GM12878 (cell line): Measurements from ENCODE around the gene ZNF581. TPM values are rescaled to one million over a fixed set of nuclear protein-coding genes. Genes with fewer than 3 reads are reported as not detected.

Source experiments
- ATAC-seq: fragments of 200-7000 bp; cut with Tn5 transposase; 3 replicates; pipeline ENCODE4 v1.9.1; 2020; ENCODE audit warnings: mild to moderate bottlenecking, moderate library complexity
- BruUV-seq: library from RNA; stranded (reverse); fragments of 400-500 nt; replicated peaks from 2 replicates; lab custom pipeline; 2021; lab: Mats Ljungman, UMichigan
- CTCF ChIA-PET: fragments of 300-600 bp; sonication (Branson Sonifier 250); formaldehyde crosslinking; extraction: SDS; loops from one replicate; lab custom pipeline; 2021; ENCODE audit warnings: inconsistent platforms; lab: Yijun Ruan, JAX
- POLR2A ChIA-PET: fragments of 350-600 bp; formaldehyde crosslinking; extraction: SDS; loops from one replicate; lab custom pipeline; 2021; ENCODE audit warnings: inconsistent platforms; lab: Charles Lee
- RAD21 ChIA-PET: fragments of 300-600 bp; sonication (Branson Sonifier 250); formaldehyde crosslinking; loops from one replicate; lab custom pipeline; 2023; ENCODE audit warnings: antibody characterized with exemption; ENCODE audit not compliant: unreplicated experiment; lab: Charles Lee
- SMC1A ChIA-PET: fragments of 300-600 bp; sonication (Branson Sonifier 250); formaldehyde crosslinking; loops from one replicate; lab custom pipeline; 2023; ENCODE audit not compliant: unreplicated experiment, uncharacterized antibody; lab: Charles Lee
- DNase-seq: peaks from one replicate; pipeline ENCODE4 v3.0.0-alpha.2; 2011; ENCODE audit warnings: low read depth, low spot score
- FAIRE-seq: peaks from 3 replicates; lab custom pipeline; 2011; peaks lifted over from hg19 to GRCh38; lab: Jason Lieb, UNC
- H2AFZ ChIP-seq: 2 replicates; pipeline ENCODE4 v1.6.0; 2011; ENCODE audit warnings: low read depth, low read length, control low read depth; ENCODE audit not compliant: control insufficient read depth
- H3K27ac ChIP-seq: 2 replicates; pipeline ENCODE4 v1.5.1; 2011; ENCODE audit warnings: control low read depth; ENCODE audit not compliant: control insufficient read depth, insufficient read depth
- H3K27me3 ChIP-seq, 2 experiments: replicated peaks in 1 of 2; 2 replicates each; pipeline versions ENCODE4 v1.6.0 to v1.6.1; 2011; ENCODE audit warnings: low read length in 1 of 2; ENCODE audit not compliant: control insufficient read depth in 2 of 2, insufficient read depth in 2 of 2
- H3K36me3 ChIP-seq, 2 experiments: 2 replicates each; pipeline ENCODE4 v1.5.1; 2011; ENCODE audit warnings: low read length in 1 of 2; ENCODE audit not compliant: control insufficient read depth in 2 of 2, insufficient read depth in 2 of 2
- H3K4me1 ChIP-seq: 2 replicates; pipeline ENCODE4 v1.6.1; 2011; ENCODE audit warnings: mild to moderate bottlenecking, low read length, moderate library complexity, mixed read lengths; ENCODE audit not compliant: control insufficient read depth, insufficient read depth
- H3K4me2 ChIP-seq: 2 replicates; pipeline ENCODE4 v1.6.0; 2011; ENCODE audit warnings: control low read depth; ENCODE audit not compliant: control insufficient read depth, insufficient read depth
- H3K4me3 ChIP-seq: fragments of 200-600 bp; sonication (generic); 2 replicates; pipeline ENCODE4 v1.5.1; 2016
- H3K79me2 ChIP-seq: 2 replicates; pipeline ENCODE4 v1.6.0; 2011; ENCODE audit warnings: low read length; ENCODE audit not compliant: control insufficient read depth, insufficient read depth
- H3K9ac ChIP-seq: 2 replicates; pipeline ENCODE4 v1.8.0; 2011; ENCODE audit warnings: low read length, control low read depth, mixed read lengths; ENCODE audit not compliant: control insufficient read depth, insufficient read depth
- H3K9me3 ChIP-seq: replicated peaks from 3 replicates; pipeline ENCODE4 v1.5.1; 2011; ENCODE audit warnings: mild to moderate bottlenecking, low read length; ENCODE audit not compliant: control insufficient read depth, insufficient read depth
- H4K20me1 ChIP-seq: 2 replicates; pipeline ENCODE4 v1.6.0; 2011; ENCODE audit not compliant: control insufficient read depth, insufficient read depth
- ATF7 ChIP-seq: fragments of 450-650 bp; IDR thresholded peaks from 2 replicates; pipeline ENCODE4 v1.6.1; 2016; ENCODE audit warnings: low read depth, mild to moderate bottlenecking
- E2F4 ChIP-seq: IDR thresholded peaks from 2 replicates; pipeline ENCODE4 v1.6.1; 2012; ENCODE audit warnings: low read depth, low read length, improper control_type of control experiment
- EP300 ChIP-seq, 2 experiments: fragments of 150-350 bp in 1 of 2; IDR thresholded peaks; 2 replicates each; pipeline ENCODE4 v1.6.1; 2011 to 2012; ENCODE audit warnings: low read depth in 2 of 2, low read length in 2 of 2, borderline replicate concordance in 1 of 2, improper control_type of control experiment in 1 of 2, inconsistent platforms in 1 of 2; ENCODE audit not compliant: control insufficient read depth in 1 of 2
- ESRRA ChIP-seq: IDR thresholded peaks from 2 replicates; pipeline ENCODE4 v1.6.1; 2012; ENCODE audit warnings: mild to moderate bottlenecking, low read length, improper control_type of control experiment
- FOXM1 ChIP-seq: IDR thresholded peaks from 2 replicates; pipeline ENCODE4 v1.6.1; 2012; ENCODE audit warnings: low read depth, mild to moderate bottlenecking, inconsistent platforms, low read length, moderate library complexity
- NR2F1 ChIP-seq: fragments of 450-650 bp; conservative IDR thresholded peaks from 2 replicates; pipeline ENCODE4 v1.6.1; 2017; ENCODE audit warnings: mild to moderate bottlenecking
- POU2F2 ChIP-seq: IDR thresholded peaks from 3 replicates; pipeline ENCODE4 v1.6.1; 2011; ENCODE audit warnings: low read depth, mild to moderate bottlenecking, low read length, borderline replicate concordance
- SPI1 ChIP-seq: IDR thresholded peaks from 2 replicates; pipeline ENCODE4 v1.6.1; 2011; ENCODE audit warnings: low read depth, mild to moderate bottlenecking, low read length, moderate library complexity, borderline replicate concordance; ENCODE audit not compliant: insufficient read depth
- YY1 ChIP-seq: IDR thresholded peaks from 2 replicates; pipeline ENCODE4 v1.6.1; 2011; ENCODE audit warnings: low read depth, mild to moderate bottlenecking, low read length
- WGBS: methylation state at CpG from one replicate; pipeline ENCODE4 v1.1.6; 2016; ENCODE audit warnings: low lambda C conversion rate; ENCODE audit not compliant: insufficient replicate concordance, insufficient coverage; ENCODE audit errors: missing lambda C conversion rate; 5-methylcytosine and 5-hydroxymethylcytosine counted together
- in situ Hi-C: fragments of 300-500 bp; cut with MboI; formaldehyde crosslinking; loops from 9 replicates; pipeline ENCODE4 v1.14.3; 2018; ENCODE audit warnings: mixed read lengths
- intact Hi-C: fragments of 100-400 bp; cut with micrococcal nuclease; formaldehyde crosslinking; loops from one replicate; pipeline ENCODE4 v1.14.2; 2022; ENCODE audit not compliant: unreplicated experiment
- polyA plus RNA-seq, 11 experiments: library from polyadenylated mRNA; depleted of rRNA in 4 of 11; unstranded in 6 of 11; stranded (reverse) in 5 of 11; fragments of >200 nt; fragmentation: Nextera tagmentation in 4 of 11; fragmentation: Illumina TruSeq in 1 of 11; extraction: Ambion mirVana in 4 of 11; extraction: Trizol in 1 of 11; gene quantifications; 1 replicate in 1 of 11; 2 replicates in 10 of 11; pipeline versions ENCODE4 v1.2.1 to v1.2.3, GENCODE V29; 2011 to 2016; ENCODE audit warnings: inconsistent platforms in 2 of 11, missing spikeins in 2 of 11, low read depth in 1 of 11
- total RNA-seq, 4 experiments: library from RNA; depleted of rRNA in 3 of 4; stranded (reverse); fragments of >200 nt in 3 of 4; fragmentation: Illumina TruSeq in 1 of 4; extraction: Trizol in 1 of 4; gene quantifications; 2 replicates each; pipeline versions ENCODE4 v1.2.1 to v1.2.3, GENCODE V29; 2013 to 2021

ZNF581 gene
- total and polyA plus RNA-seq, 10 of the 15 experiments (the other 5 are each of a cell fraction or from before 2014, with no cell fraction given) = 4.7 to 45.4 (median 22.2) TPM

GRCh38 chr19:55611983-55612645 lies 31.3 kb upstream of the ZNF581 start:
- ChIA-PET POLR2A (interaction anchor here (1.4 kb wide), 1 partner anchor 12 kb away, joined by 7 read pairs; the partner anchor contains the start of gene ZNF784), SMC1A (interaction anchor here (1.5 kb wide), 1 partner anchor 21 kb away, joined by 3 read pairs; no protein-coding TSS in a partner anchor), CTCF (interaction anchor here (0.7 to 3.0 kb wide), 5 partner anchors 15 to 98 kb away, joined by 3 to 11 read pairs (median 4); no protein-coding TSS in a partner anchor), RAD21 (interaction anchor here (1.3 kb wide), 1 partner anchor 20 kb away, joined by 3 read pairs; no protein-coding TSS in a partner anchor)
- in situ Hi-C loops (no loop called here), intact Hi-C loops (no loop called here)
- BruUV-seq = no TSS peak
- Histone ChIP-seq H3K36me3 (peaks cover 12% of the 10 kb centered on the region in 2 experiments), H3K27ac (no peak overlapping the region), H2AFZ (no peak overlapping the region), H3K4me1 (peaks cover 4% of the 10 kb centered on the region), H3K4me3 (no peak overlapping the region), H3K27me3 (no peaks in the 10 kb centered on the region), H3K79me2 (peaks cover 18% of the 10 kb centered on the region), H3K4me2 (peak overlapping the region; percentile 12; the same call in 1 of the 2 replicates), H3K9ac (no peak overlapping the region), H3K9me3 (peaks cover 2% of the 10 kb centered on the region; the same call in 1 of the 3 replicates), H4K20me1 (peaks cover 3% of the 10 kb centered on the region; the same call in 1 of the 2 replicates)
- WGBS = 55% methylated on average over 3 of the region's 3 CpGs
- FAIRE-seq (no peak), DNase-seq (no peak), ATAC-seq (peak; percentile 65)
- TF ChIP-seq YY1 (no peak), ATF7 (0 out of 2 replicates have a peak, but pooled peaks have one; percentile 29), POU2F2 (no peak), SPI1 (peak; percentile 52; the same call in 1 of the 2 replicates), ESRRA (no peak), EP300 (IDR thresholded peaks at IDR 0.05; ENCODE audit: borderline replicate concordance in 1 of 2, control insufficient read depth in 1 of 2, low read depth in 2 of 2, low read length in 2 of 2) (no peak), E2F4 (no peak), NR2F1 (no peak), FOXM1 (no peak)
